HL-60 (cell line): ENCODE results near the gene TMEM41B.

Experiments used
- DNase-seq, 2 experiments: peaks; one replicate each; pipeline ENCODE4 v3.0.0-alpha.2; 2010 to 2020; ENCODE audit warnings: low read depth in 1 of 2, low spot score in 1 of 2
- H3K27ac ChIP-seq: fragments of 250-450 bp; sonication (Bioruptor Pico); replicated peaks from 2 replicates; pipeline ENCODE4 v1.5.1; 2020; ENCODE audit warnings: mild to moderate bottlenecking, moderate library complexity
- H3K27me3 ChIP-seq: fragments of 250-450 bp; sonication (Bioruptor Pico); 2 replicates; pipeline ENCODE4 v1.5.1; 2021; ENCODE audit warnings: mild to moderate bottlenecking, moderate library complexity; ENCODE audit not compliant: insufficient read depth, poor library complexity, severe bottlenecking
- H3K4me3 ChIP-seq: replicated peaks from 2 replicates; pipeline ENCODE4 v1.5.1; 2011; ENCODE audit warnings: mild to moderate bottlenecking, control low read depth, low read length; ENCODE audit not compliant: insufficient read depth
- CTCF ChIP-seq: IDR thresholded peaks from one replicate; pipeline ENCODE4 v1.5.1; 2011; ENCODE audit warnings: low read length, control low read depth, inconsistent platforms; ENCODE audit not compliant: insufficient read depth
- GABPA ChIP-seq: IDR thresholded peaks from 2 replicates; pipeline ENCODE4 v1.6.1; 2012; ENCODE audit warnings: low read depth
- POLR2AphosphoS5 ChIP-seq: IDR thresholded peaks from 2 replicates; pipeline ENCODE4 v1.6.1; 2012; ENCODE audit warnings: low read depth
- REST ChIP-seq: IDR thresholded peaks from 2 replicates; pipeline ENCODE4 v1.6.1; 2012; ENCODE audit warnings: low read depth; ENCODE audit not compliant: insufficient replicate concordance
- SPI1 ChIP-seq: IDR thresholded peaks from 2 replicates; pipeline ENCODE4 v1.6.1; 2012; ENCODE audit warnings: low read depth, mild to moderate bottlenecking, borderline replicate concordance

Gene TMEM41B

GRCh38 chr11:9267680-9268079, 46.7 kb downstream of the TMEM41B start:
- no peak for TF ChIP-seq CTCF
- no peak for TF ChIP-seq REST
- no peak for TF ChIP-seq GABPA
- TF ChIP-seq POLR2AphosphoS5, result no peak
- TF ChIP-seq SPI1, result no peak
- DNase-seq, result no peak
- Histone ChIP-seq H3K4me3 (no peak overlapping the region), H3K27ac (no peak overlapping the region), H3K27me3 (no peaks in the 10 kb centered on the region)

- TF ChIP-seq SPI1, result no peak
- no peak for TF ChIP-seq GABPA
- TF ChIP-seq REST, result no peak
- TF ChIP-seq POLR2AphosphoS5, result no peak
- TF ChIP-seq CTCF, result no peak
- no peak overlapping the region for H3K4me3 ChIP-seq
- no peak for DNase-seq
- H3K27ac ChIP-seq, result no peak overlapping the region
- no peaks in the 10 kb centered on the region for H3K27me3 ChIP-seq
These were observed 47.5 kb downstream of the TMEM41B start for GRCh38 chr11:9266926-9267325.

GRCh38 chr11:9266132-9266736, 48.2 kb downstream of the TMEM41B start:
- Histone ChIP-seq H3K27me3 (no peaks in the 10 kb centered on the region), H3K4me3 (no peak overlapping the region), H3K27ac (no peak overlapping the region)
- no peak for TF ChIP-seq GABPA
- no peak for TF ChIP-seq POLR2AphosphoS5
- no peak for TF ChIP-seq REST
- no peak for TF ChIP-seq SPI1
- no peak for TF ChIP-seq CTCF
- DNase-seq, result no peak
